GM12874 (cell line): ENCODE measurements around the gene KRTAP5-6.

ENCODE experiments used
- CTCF ChIP-seq: IDR thresholded peaks from 2 replicates; pipeline ENCODE4 v1.5.1; 2011; ENCODE audit warnings: low read depth, mild to moderate bottlenecking, control low read depth, low read length, moderate library complexity; ENCODE audit not compliant: insufficient read depth

The KRTAP5-6 gene

GRCh38 chr11:1733716-1734640, 37.0 kb downstream of the KRTAP5-6 start:
- no peak for TF ChIP-seq CTCF

GRCh38 chr11:1734641-1735081, 37.7 kb downstream of the KRTAP5-6 start:
- TF ChIP-seq CTCF: no peak

GRCh38 chr11:1735271-1735670, 38.3 kb downstream of the KRTAP5-6 start:
- TF ChIP-seq CTCF: no peak

GRCh38 chr11:1736447-1736992, 39.5 kb downstream of the KRTAP5-6 start:
- no peak for TF ChIP-seq CTCF

GRCh38 chr11:1737080-1737757, 40.2 kb downstream of the KRTAP5-6 start:
- TF ChIP-seq CTCF: no peak

GRCh38 chr11:1738380-1738779, 41.4 kb downstream of the KRTAP5-6 start:
- no peak for TF ChIP-seq CTCF

- no peak for TF ChIP-seq CTCF
These were observed 42.6 kb downstream of the KRTAP5-6 start for GRCh38 chr11:1739576-1739975.
